Fibroblast of skin of back (primary cell): ENCODE measurements around the gene OVOL2.
"Not testable (repeated sequence)": the region's sequence is repeated elsewhere in the genome, so short reads cannot be mapped to it uniquely, and the experiment has no call there.

Experiments used
- DNase-seq: peaks from one replicate; pipeline ENCODE4 v3.0.0-alpha.2; 2013

Gene OVOL2

DNA sequence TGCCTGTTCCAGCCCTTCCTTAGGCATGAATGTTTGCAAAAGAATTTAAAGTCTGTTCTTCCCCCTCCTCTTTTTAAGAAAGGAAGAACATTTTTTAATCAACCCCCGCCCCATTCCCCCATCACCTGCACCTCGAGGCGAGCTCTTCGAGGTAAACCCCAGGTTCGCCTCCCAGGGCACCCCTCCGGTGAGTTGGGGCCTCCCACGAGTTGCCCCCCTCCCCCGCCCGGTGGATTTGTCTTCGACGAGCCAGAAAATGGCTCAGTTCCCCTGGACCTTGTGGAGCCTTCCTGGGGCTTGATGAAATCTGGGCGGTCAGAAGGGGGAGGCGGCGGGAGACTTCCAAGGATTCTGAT is 256 bp upstream of the OVOL2 start:
- no peak for DNase-seq

DNA sequence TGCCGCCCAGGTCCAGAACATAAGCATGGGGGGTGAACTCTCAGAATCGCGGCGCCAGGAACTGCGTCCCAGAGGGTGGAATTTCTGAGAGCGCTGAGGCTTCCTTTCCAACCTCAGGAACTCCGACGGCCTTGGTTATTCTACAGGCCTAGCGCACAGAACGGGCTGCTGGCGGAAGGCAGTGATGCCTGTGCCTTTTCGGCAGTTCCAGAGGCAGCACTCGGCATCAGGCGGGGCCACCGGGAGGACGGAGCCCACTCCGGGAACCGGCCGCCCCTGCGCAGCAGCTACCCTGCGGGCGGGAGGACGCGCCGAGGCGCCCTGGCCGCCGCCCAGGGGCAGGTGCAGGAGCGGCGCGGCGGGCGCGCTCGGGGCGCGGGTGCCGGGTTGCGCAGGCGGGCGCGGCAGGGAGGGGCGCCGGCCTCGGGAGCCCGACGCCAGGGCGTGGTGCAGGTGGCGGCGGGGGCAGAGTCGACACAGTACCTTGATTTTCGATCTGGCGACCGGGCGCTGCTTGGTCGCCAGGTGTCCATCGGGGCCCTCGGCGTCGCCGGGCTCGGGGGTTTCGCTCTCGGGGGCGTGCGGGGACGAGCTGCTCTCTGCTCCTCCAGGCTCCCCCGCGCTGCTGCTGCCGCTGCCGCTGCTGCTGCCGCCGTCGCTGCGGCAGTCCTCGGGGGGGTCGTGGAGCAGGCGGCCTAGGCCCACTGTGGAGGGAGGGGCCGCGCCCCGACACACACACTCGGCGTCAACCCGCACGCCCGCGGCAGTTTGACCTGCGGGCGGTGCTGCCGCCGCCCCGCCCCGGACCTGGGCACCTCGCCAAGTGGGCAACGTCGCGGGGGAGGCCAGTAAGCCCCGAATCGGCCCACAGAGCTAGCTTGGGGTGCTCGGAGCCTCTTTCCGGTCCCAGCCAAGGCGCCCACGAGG is 1.3 kb downstream of the OVOL2 start:
- DNase-seq, result no peak

DNA sequence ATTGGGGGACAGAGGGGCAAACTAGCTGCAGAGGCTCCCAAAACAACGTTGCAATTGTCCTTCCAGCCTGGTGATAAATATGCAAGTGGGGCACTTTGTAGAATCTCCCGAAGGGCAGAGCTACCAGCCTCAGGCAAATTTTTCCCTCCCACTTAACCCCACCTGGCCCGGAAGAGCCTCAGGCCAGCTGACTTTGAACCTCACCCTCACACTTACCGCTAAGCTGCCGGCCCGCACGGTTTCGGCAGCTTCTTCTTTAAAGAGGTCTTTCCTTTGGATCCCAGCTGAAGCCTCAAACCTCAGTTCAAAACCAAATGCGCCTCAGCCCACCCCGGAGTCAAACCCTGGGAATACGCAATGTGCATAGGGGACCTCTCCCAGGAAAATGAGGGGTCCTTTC is 2.5 kb downstream of the OVOL2 start:
- no peak for DNase-seq

DNA sequence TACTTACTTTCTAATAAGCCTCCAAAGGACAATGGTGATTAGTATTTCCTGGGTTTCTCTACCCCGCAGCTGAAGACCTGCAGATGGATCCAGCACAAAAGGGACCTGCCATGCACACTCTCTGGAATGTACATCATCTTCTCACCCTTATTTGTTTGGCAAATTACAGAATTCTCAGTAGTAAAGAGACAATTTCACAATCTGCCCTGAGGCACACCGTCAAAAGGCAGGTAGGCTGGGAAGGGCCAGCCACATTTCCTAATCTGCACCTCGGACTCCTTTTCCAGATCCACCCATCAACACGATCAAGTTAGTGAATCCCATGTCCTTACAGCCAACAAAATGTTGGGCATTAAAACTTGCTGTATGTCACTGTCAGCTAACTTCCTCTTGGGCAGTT is 4.9 kb downstream of the OVOL2 start:
- no peak for DNase-seq

GRCh38 chr20:18050628-18051027 is 7.1 kb downstream of the OVOL2 start:
- no peak for DNase-seq

- no peak for DNase-seq
Measured at GRCh38 chr20:18048176-18048575, 9.5 kb downstream of the OVOL2 start.

GRCh38 chr20:18046535-18046934 is 11.2 kb downstream of the OVOL2 start:
- no peak for DNase-seq

GRCh38 chr20:18042229-18042628 is 15.5 kb downstream of the OVOL2 start:
- no peak for DNase-seq

DNA sequence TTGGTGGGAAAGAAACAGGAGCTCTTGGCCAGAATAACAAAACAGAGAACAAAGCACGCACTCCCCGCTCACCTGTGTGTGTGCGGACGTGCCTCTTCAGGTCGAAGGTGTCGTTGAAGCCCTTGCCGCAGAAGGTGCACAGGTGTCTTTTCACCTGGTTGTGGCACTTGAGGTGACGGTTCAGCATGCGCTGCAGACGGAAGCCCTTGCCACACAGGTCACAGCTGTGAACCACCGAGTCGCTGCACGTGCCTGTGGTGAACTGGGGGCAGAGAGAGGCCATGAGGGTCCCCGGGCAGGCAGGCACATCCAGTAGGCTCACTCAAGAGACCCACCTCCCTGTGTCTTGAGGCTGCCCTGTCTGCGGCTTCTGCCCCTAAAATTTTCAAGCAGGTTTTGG is 16.3 kb downstream of the OVOL2 start:
- no peak for DNase-seq

- DNase-seq, result no peak
Measured at GRCh38 chr20:18039063-18039462, 18.7 kb downstream of the OVOL2 start.

DNA sequence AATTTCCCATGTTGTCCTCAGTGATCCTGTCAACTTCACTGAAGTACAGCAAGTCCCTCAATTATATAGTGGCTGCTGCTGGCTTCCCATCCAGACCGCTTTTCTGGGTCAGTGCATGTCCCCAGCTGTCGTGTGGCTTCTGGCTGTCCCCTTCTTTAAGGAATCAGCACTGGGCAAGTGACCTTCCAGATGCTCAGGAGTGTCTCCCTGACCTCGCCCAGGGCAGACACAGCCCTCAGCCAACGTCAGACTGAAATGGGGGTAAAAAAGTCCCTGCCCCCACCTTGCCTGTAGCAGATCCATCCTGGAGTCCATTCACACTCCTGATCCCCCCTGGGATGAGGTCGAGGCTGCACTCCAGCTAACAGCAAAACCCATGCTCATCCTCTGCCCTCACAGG is 23.7 kb downstream of the OVOL2 start:
- DNase-seq, result no peak

DNA sequence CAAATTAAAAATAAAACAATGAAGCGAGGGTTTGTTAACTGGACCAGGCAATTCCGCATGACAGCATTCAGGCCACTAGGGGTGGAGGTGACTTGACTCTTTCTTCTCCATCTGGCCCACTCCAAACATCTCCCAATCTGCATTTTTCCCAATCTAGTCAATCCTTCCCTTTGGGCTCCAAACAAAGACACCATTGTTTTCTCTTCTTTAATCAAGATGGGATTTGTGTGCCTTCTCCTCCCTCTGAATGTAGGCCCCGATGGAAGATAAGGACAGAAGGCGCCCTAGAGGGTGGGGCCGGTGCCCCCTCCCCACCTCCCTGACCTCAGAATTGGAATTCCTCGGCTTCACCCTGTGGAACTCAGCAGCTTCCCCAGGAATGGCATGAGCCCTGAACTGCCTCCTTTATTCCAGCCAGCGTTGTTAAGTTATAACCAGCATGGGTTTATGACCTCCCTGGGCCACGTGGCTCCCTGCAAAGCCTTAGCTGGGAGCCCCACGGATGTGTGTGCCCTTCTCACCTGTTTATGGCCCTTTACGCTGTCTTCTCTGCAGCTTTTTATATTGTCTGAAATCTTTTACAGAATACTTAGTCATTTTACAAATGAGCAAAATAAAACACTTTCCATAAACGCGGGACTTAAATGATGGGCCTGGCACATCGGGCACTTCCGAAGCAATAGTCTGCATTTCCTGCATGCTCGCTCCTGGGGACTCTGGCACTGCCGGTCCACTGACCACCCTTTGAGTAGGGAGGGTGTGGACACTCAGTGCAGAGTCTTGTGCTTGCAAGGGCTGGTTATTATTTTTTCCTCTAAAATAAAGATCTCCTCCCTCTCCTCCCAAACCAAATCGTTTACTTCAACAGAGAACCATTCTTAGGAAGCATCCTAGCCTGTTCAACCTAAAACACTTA is 24.5 kb downstream of the OVOL2 start:
- no peak for DNase-seq

- DNase-seq, result no peak
Measured at GRCh38 chr20:18031888-18032509, 25.7 kb downstream of the OVOL2 start.

DNA sequence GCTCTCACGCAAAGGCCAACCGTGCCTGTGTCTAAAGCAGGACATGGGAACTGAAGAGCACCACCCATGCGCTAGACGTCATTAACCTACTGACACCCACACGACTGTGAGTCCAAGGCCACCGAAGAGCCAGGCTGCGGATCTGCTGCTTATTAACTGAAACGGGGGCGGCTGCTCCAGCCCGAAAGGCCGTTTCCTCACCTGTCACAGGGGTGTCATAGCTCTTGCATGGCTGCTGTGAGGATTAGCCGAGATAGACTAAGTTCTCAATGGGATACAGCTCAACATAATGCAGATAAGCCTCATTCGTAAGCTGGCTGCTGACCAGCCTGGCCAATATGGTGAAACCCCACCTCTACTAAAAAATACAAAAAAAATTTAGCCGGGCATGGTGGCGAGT is 26.7 kb downstream of the OVOL2 start:
- no peak for DNase-seq

- no peak for DNase-seq
Measured at GRCh38 chr20:18030020-18030419, 27.7 kb downstream of the OVOL2 start.

GRCh38 chr20:18027011-18027410 is 30.7 kb downstream of the OVOL2 start:
- not testable (repeated sequence) for DNase-seq

GRCh38 chr20:18024606-18025127 is 33.0 kb downstream of the OVOL2 start:
- DNase-seq, result no peak

DNA sequence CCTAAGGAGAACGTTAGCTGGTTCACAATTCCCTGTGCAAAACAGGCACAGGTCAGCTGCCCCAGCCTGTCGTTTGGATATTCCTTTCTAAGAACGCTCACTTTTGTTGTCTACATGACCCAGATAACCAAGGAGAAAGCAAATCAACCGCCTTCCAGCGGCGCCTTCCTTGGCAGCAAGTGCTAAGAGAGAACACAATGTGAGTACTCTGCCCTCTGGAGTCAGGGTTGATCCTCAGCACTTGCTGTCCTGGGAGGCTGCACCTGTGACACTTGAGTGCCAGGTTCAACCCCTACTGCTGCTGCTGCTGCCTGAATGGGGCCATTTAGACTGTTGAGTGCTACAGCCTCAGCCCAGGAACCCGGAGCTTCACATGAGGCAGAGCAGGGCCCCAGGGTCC is 36.8 kb downstream of the OVOL2 start:
- no peak for DNase-seq

GRCh38 chr20:18019068-18019467 is 38.6 kb downstream of the OVOL2 start:
- DNase-seq, result no peak

- DNase-seq, result no peak
Measured at GRCh38 chr20:18018100-18018499, 39.6 kb downstream of the OVOL2 start.

- DNase-seq, result no peak
Measured at GRCh38 chr20:18016772-18017171, 40.9 kb downstream of the OVOL2 start.

DNA sequence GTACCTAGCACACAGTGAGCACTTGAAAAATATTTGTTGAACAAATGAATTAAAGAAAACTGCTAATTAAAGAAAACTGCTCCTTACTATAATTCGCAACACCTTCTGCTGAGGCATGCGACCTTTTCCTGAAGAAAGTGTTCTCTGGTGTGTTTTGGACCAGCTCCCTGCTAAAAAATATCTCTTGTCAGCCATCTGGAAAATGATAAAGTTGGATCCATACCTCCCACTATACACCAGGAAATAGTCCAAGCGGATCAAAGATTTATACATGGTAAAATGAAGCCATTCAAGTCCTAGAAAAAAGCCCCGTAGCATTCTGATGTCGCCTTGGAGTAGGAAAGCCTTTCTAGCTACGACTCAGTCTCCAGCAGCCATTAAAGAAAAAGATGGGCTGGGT is 43.3 kb downstream of the OVOL2 start:
- DNase-seq, result no peak

- DNase-seq, result no peak
Measured at GRCh38 chr20:18012901-18013300, 44.8 kb downstream of the OVOL2 start.
